Frontal cortex (tissue), 4 donors: Measurements from ENCODE around the gene OLAH. TPM values are rescaled to one million over a fixed set of nuclear protein-coding genes. Genes with fewer than 3 reads are reported as not detected.

Experiments used
- DNase-seq, 2 donors: peaks; one replicate each; pipeline ENCODE4 v3.0.0; 2012; ENCODE audit warnings: low spot score in 2 of 2
- FAIRE-seq: peaks from 2 replicates; lab custom pipeline; 2012; peaks lifted over from hg19 to GRCh38; lab: Jason Lieb, UNC
- total RNA-seq: library from RNA; depleted of rRNA; stranded (reverse); fragments of >200 nt; gene quantifications from one replicate; pipeline ENCODE4 v1.2.3, GENCODE V29; 2014
- donor health status: control.
- donor health status: control.
- donor health status: control.

The OLAH gene
- total RNA-seq, 1 donor from 2014 or later: 0.41 TPM

DNA sequence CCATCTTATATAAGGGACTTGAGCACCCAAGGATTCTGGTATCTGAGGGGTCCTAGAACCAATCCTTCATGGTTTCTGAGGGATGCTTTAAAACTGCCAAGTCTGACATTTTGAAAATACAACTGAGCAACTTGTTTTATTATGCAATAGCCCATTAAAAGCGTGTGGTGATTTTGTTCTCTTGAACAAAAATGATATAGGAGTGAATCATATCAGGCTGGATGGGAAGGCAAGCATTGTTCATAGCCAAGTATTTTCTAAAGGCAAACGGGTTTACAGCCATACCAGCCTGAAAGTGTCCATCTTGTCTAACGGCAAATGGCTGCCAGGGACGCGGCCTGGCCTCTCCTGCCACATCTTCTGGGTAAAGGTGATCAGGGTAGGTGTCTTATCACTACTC lies 76.8 kb downstream of the OLAH start:
- DNase-seq: no peak

DNA sequence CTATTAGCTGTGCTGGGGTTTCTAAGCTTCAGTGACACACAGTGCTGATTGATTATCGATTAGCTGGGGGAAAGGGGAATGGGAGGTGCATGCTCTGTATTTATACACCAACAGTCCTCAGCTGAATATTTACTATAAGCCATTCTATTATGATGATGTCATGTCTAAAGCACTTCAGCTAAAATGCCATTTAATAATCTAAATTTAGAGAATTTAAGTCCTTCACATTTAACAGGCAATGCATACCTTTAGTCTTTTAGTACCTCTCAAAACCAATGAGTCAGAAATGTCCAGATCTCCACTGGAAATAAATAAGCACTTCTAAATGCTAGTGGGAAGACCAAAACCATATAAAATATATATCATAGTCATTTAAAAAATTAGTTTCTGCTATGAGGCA lies 78.0 kb downstream of the OLAH start:
- DNase-seq (no peak), FAIRE-seq (no peak)

More for the DNA sequence above, 76.8 kb downstream of the OLAH start:
- FAIRE-seq: no peak

DNA sequence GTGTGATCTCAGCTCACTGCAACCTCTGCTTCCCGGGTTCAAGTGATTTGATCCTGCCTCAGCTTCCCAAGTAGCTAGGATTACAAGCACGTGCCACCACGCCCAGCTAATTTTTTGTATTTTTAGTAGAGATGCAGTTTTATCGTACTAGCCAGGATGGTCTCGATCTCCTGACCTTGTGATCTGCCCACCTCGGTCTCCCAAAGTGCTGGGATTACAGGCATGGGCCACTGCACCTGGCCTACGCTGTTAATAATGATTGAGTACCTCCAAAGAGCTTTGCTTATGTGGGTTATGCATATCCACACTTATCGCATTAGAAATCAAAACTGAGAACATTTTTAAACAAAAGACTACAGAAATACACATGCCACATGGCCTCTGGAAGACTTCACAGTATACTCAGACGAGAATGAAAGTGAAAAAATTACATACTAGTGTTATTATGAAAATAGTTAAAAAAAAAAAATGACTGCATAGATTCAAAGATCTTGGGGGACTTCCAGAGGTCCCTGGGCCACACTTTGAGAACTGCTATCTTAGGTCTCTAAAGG lies 78.8 kb downstream of the OLAH start:
- FAIRE-seq: no peak

More for the DNA sequence above, 78.8 kb downstream of the OLAH start:
- no peak for DNase-seq

Other genes starting within 250 kb of the OLAH start
- gene CDNF, start 205.9 kb upstream of the OLAH start, total RNA-seq: 0.82 TPM
- gene HSPA14, start 205.6 kb upstream of the OLAH start, total RNA-seq: 14.7 TPM
- gene MSANTD7, start 205.6 kb upstream of the OLAH start, total RNA-seq: 31.4 TPM
- gene SUV39H2, start 165.1 kb upstream of the OLAH start, total RNA-seq: 34.6 TPM
- gene DCLRE1C, start 89.8 kb upstream of the OLAH start, total RNA-seq: 8.2 TPM
- not detected for gene MEIG1, start 84.6 kb upstream of the OLAH start, total RNA-seq
- gene ACBD7, start 44.8 kb downstream of the OLAH start, total RNA-seq: 10.6 TPM
- 6.9 TPM for gene RPP38, start 53.4 kb downstream of the OLAH start, total RNA-seq
- gene NMT2, start 124.8 kb downstream of the OLAH start, total RNA-seq: 62.0 TPM